Panc1 (cell line): ENCODE data around the gene WWOX. TPM values are rescaled to one million over a fixed set of nuclear protein-coding genes. Genes with fewer than 3 reads are reported as not detected.

Experiments used
- ATAC-seq: fragments of 200-7000 bp; cut with Tn5 transposase; 2 replicates; pipeline ENCODE4 v1.9.1; 2020; ENCODE audit warnings: mild to moderate bottlenecking, moderate library complexity
- BruUV-seq: library from RNA; stranded (reverse); fragments of 400-500 nt; replicated peaks from 2 replicates; lab custom pipeline; 2021; lab: Mats Ljungman, UMichigan
- CTCF ChIA-PET: fragments of 300-600 bp; sonication (Branson Sonifier 250); formaldehyde crosslinking; loops from one replicate; lab custom pipeline; 2022; ENCODE audit warnings: antibody characterized with exemption; lab: Charles Lee
- POLR2A ChIA-PET: fragments of 300-600 bp; sonication (Branson Sonifier 250); formaldehyde crosslinking; loops from one replicate; lab custom pipeline; 2022; ENCODE audit warnings: antibody characterized with exemption; lab: Charles Lee
- DNase-seq: peaks from one replicate; pipeline ENCODE4 v3.0.0-alpha.2; 2010; ENCODE audit warnings: low read depth, low spot score
- H3K27ac ChIP-seq: 2 replicates; pipeline ENCODE4 v1.5.1; 2011; ENCODE audit warnings: mild to moderate bottlenecking, low read length, inconsistent platforms
- H3K27me3 ChIP-seq: fragments of 200-500 bp; sonication (Bioruptor generic); 2 replicates; pipeline ENCODE4 v1.6.0; 2014; ENCODE audit warnings: low read length, inconsistent platforms; ENCODE audit not compliant: control insufficient read depth, insufficient read depth
- H3K36me3 ChIP-seq: fragments of 200-500 bp; sonication (Bioruptor generic); 2 replicates; pipeline ENCODE4 v1.5.1; 2014; ENCODE audit warnings: inconsistent platforms, mild to moderate bottlenecking, low read length, moderate library complexity; ENCODE audit not compliant: control insufficient read depth, insufficient read depth
- H3K4me1 ChIP-seq: 2 replicates; pipeline ENCODE4 v1.5.1; 2011; ENCODE audit warnings: inconsistent platforms, mild to moderate bottlenecking, low read length, moderate library complexity; ENCODE audit not compliant: control insufficient read depth, insufficient read depth
- H3K4me3 ChIP-seq, 2 experiments: 2 replicates each; pipeline ENCODE4 v1.5.1; 2011 to 2012; ENCODE audit warnings: low read depth in 2 of 2, low read length in 2 of 2, mild to moderate bottlenecking in 2 of 2, inconsistent platforms in 1 of 2, moderate library complexity in 1 of 2
- H3K9me3 ChIP-seq: fragments of 200-500 bp; sonication (Bioruptor generic); 2 replicates; pipeline ENCODE4 v1.5.1; 2014; ENCODE audit warnings: low read depth, mild to moderate bottlenecking, inconsistent platforms, low read length, moderate library complexity; ENCODE audit not compliant: control insufficient read depth, insufficient read depth
- POLR2AphosphoS5 ChIP-seq: IDR thresholded peaks from 2 replicates; pipeline ENCODE4 v1.6.1; 2012; ENCODE audit warnings: mild to moderate bottlenecking, low read depth, low read length, moderate library complexity
- SIN3A ChIP-seq: IDR thresholded peaks from 2 replicates; pipeline ENCODE4 v1.6.1; 2012; ENCODE audit warnings: low read depth, mild to moderate bottlenecking, low read length, moderate library complexity, borderline replicate concordance; ENCODE audit not compliant: insufficient read depth
- TCF7L2 ChIP-seq: IDR thresholded peaks from 2 replicates; pipeline ENCODE4 v1.6.1; 2011; ENCODE audit warnings: mild to moderate bottlenecking, low read depth, low read length, inconsistent platforms
- in situ Hi-C: cut with HindIII; loops from 2 replicates; pipeline ENCODE4 v1.10.0; 2016; ENCODE audit warnings: low sequenced_read_pairs, low pct_unique_long_range_greater_than_20kb
- intact Hi-C: fragments of 100-400 bp; cut with micrococcal nuclease; formaldehyde crosslinking; loops from one replicate; pipeline ENCODE4 v1.10.0; 2022; ENCODE audit not compliant: unreplicated experiment
- total RNA-seq: library from RNA; stranded (reverse); gene quantifications from one replicate; pipeline ENCODE4 v1.2.1, GENCODE V29; 2021; ENCODE audit not compliant: unreplicated experiment
- TF ChIP-seq, protein P1 (sequence below), 2 experiments: IDR thresholded peaks; 2 replicates each; pipeline ENCODE4 v1.6.1; 2011 to 2012; ENCODE audit warnings: low read depth in 2 of 2, control low read depth in 1 of 2, low read length in 1 of 2, mild to moderate bottlenecking in 1 of 2, moderate library complexity in 1 of 2; ENCODE audit not compliant: insufficient read depth in 1 of 2
- TF ChIP-seq, protein P2 (sequence below): fragments of 450-650 bp; IDR thresholded peaks from 2 replicates; pipeline ENCODE4 v1.5.1; 2017; ENCODE audit warnings: mild to moderate bottlenecking

Gene WWOX
- total RNA-seq, 1 experiment from 2014 or later = 12.5 TPM

DNA sequence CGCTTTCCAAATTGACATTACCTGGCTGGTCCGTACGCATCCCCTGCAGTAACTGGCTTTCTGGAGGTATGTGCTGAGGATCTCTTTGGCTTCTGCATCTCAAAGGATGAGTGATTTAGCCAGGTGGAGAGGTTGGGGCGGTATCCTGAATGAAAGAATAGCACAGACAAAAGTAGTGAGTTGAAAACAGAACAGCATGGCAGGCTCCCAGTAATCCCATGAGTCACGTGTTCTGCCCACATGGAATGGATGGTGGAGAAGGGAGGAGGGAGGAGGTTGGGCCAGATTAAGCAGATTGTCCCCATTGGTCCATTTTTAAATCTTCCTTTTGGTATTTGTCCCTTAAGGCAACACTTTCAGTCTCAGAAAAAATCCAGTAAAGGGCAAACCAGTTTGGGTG lies 176.0 kb downstream of the WWOX start:
- in situ Hi-C loops (no loop called here), intact Hi-C loops (no loop called here)
- TF ChIP-seq, protein P1, sequence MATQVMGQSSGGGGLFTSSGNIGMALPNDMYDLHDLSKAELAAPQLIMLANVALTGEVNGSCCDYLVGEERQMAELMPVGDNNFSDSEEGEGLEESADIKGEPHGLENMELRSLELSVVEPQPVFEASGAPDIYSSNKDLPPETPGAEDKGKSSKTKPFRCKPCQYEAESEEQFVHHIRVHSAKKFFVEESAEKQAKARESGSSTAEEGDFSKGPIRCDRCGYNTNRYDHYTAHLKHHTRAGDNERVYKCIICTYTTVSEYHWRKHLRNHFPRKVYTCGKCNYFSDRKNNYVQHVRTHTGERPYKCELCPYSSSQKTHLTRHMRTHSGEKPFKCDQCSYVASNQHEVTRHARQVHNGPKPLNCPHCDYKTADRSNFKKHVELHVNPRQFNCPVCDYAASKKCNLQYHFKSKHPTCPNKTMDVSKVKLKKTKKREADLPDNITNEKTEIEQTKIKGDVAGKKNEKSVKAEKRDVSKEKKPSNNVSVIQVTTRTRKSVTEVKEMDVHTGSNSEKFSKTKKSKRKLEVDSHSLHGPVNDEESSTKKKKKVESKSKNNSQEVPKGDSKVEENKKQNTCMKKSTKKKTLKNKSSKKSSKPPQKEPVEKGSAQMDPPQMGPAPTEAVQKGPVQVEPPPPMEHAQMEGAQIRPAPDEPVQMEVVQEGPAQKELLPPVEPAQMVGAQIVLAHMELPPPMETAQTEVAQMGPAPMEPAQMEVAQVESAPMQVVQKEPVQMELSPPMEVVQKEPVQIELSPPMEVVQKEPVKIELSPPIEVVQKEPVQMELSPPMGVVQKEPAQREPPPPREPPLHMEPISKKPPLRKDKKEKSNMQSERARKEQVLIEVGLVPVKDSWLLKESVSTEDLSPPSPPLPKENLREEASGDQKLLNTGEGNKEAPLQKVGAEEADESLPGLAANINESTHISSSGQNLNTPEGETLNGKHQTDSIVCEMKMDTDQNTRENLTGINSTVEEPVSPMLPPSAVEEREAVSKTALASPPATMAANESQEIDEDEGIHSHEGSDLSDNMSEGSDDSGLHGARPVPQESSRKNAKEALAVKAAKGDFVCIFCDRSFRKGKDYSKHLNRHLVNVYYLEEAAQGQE (IDR thresholded peaks at IDR 0.05; ENCODE audit: insufficient read depth in 1 of 2, low read depth in 2 of 2, low read length in 1 of 2) = no peak
- TF ChIP-seq POLR2AphosphoS5 (no peak), TCF7L2 (no peak), SIN3A (no peak)
- TF ChIP-seq, protein P2, sequence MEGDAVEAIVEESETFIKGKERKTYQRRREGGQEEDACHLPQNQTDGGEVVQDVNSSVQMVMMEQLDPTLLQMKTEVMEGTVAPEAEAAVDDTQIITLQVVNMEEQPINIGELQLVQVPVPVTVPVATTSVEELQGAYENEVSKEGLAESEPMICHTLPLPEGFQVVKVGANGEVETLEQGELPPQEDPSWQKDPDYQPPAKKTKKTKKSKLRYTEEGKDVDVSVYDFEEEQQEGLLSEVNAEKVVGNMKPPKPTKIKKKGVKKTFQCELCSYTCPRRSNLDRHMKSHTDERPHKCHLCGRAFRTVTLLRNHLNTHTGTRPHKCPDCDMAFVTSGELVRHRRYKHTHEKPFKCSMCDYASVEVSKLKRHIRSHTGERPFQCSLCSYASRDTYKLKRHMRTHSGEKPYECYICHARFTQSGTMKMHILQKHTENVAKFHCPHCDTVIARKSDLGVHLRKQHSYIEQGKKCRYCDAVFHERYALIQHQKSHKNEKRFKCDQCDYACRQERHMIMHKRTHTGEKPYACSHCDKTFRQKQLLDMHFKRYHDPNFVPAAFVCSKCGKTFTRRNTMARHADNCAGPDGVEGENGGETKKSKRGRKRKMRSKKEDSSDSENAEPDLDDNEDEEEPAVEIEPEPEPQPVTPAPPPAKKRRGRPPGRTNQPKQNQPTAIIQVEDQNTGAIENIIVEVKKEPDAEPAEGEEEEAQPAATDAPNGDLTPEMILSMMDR = no peak
- no peak for ATAC-seq
- no peak overlapping the region for H3K27ac ChIP-seq
- H3K9me3 ChIP-seq = no peaks in the 10 kb centered on the region
- ChIA-PET CTCF (no interaction called here), POLR2A (no interaction called here)
- BruUV-seq = no TSS peak
- no peaks in the 10 kb centered on the region for H3K27me3 ChIP-seq
- H3K4me3 ChIP-seq = no peak overlapping the region
- DNase-seq = no peak
- H3K36me3 ChIP-seq = no peaks in the 10 kb centered on the region
- H3K4me1 ChIP-seq = no peaks in the 10 kb centered on the region; the same call in 1 of the 2 replicates

DNA sequence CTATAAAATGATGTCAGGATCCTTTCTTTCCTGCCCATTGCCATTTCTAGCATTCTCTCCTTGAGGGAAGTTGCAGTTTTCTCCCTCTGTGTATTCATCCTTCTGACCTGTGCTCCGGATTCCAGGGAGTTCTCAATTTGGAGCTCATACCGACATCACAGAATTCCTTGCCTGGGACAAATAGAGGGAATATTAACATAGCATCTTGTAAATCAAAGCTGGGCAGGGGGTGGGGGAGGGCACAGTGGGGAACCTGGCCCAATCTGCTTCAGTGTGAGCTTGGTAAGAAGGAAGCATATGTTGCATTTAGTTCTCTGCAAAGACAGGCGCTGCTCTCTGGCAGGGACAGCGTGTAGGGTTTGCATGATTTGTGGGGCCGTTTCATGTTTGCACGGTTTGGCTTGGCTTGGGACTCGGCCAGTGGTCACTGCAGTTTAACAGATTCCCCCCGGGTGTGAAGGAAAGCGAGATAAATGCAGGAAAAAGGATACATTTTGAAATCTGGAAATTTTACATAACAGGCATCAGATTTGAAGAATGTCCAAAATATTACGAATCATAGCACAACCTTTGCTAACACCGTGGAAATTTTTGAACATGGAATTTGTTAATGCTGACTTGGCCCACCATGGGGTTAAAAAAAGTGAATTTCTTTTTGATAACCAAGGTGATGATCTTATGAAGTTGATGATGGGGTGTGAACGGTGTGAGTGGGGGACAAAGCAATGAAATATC lies 178.0 kb downstream of the WWOX start:
- no peaks in the 10 kb centered on the region; the same call in 1 of the 2 replicates for H3K4me1 ChIP-seq
- H3K27me3 ChIP-seq = no peaks in the 10 kb centered on the region
- ChIA-PET POLR2A (interaction anchor here (0.7 kb wide), 1 partner anchor 16 kb away, joined by 7 read pairs; no protein-coding TSS in a partner anchor), CTCF (no interaction called here)
- no peak overlapping the region for H3K27ac ChIP-seq
- ATAC-seq (no peak), DNase-seq (no peak)
- TF ChIP-seq TCF7L2 (no peak), POLR2AphosphoS5 (no peak), SIN3A (no peak)
- TF ChIP-seq, protein P2 = no peak
- TF ChIP-seq, protein P1 (IDR thresholded peaks at IDR 0.05; ENCODE audit: insufficient read depth in 1 of 2, low read depth in 2 of 2, low read length in 1 of 2) = no peak
- in situ Hi-C loops (no loop called here), intact Hi-C loops (no loop called here)
- no peaks in the 10 kb centered on the region for H3K36me3 ChIP-seq
- H3K9me3 ChIP-seq = no peaks in the 10 kb centered on the region
- BruUV-seq = no TSS peak
- H3K4me3 ChIP-seq = no peak overlapping the region
